PC-3 (cell line): ENCODE results near the gene NINJ2.

Experiments used
- EZH2 ChIP-seq: fragments of 300-600 bp; sonication (generic); IDR thresholded peaks from one replicate; pipeline ENCODE4 v1.6.1; 2017; ENCODE audit warnings: antibody characterized with exemption, mild to moderate bottlenecking, low read length; ENCODE audit not compliant: unreplicated experiment
- EZH2phosphoT487 ChIP-seq: fragments of 300-600 bp; sonication (generic); IDR thresholded peaks from 2 replicates; pipeline ENCODE4 v1.6.1; 2018; ENCODE audit warnings: mild to moderate bottlenecking, antibody characterized with exemption, low read length, borderline replicate concordance
- TF ChIP-seq, protein P1 (sequence below): fragments of 300-600 bp; sonication (generic); conservative IDR thresholded peaks from 2 replicates; pipeline ENCODE4 v1.5.1; 2017; ENCODE audit warnings: antibody characterized with exemption, low read depth, mild to moderate bottlenecking, low read length

- TF ChIP-seq, protein P1, sequence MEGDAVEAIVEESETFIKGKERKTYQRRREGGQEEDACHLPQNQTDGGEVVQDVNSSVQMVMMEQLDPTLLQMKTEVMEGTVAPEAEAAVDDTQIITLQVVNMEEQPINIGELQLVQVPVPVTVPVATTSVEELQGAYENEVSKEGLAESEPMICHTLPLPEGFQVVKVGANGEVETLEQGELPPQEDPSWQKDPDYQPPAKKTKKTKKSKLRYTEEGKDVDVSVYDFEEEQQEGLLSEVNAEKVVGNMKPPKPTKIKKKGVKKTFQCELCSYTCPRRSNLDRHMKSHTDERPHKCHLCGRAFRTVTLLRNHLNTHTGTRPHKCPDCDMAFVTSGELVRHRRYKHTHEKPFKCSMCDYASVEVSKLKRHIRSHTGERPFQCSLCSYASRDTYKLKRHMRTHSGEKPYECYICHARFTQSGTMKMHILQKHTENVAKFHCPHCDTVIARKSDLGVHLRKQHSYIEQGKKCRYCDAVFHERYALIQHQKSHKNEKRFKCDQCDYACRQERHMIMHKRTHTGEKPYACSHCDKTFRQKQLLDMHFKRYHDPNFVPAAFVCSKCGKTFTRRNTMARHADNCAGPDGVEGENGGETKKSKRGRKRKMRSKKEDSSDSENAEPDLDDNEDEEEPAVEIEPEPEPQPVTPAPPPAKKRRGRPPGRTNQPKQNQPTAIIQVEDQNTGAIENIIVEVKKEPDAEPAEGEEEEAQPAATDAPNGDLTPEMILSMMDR = no peak
- TF ChIP-seq EZH2 (no peak), EZH2phosphoT487 (no peak)
These were observed 88.1 kb downstream of the NINJ2 start for GRCh38 chr12:575129-575502.
